Testis (tissue), 5 donors: ENCODE data around the gene C2orf78. TPM values are rescaled to one million over a fixed set of nuclear protein-coding genes. Genes with fewer than 3 reads are reported as not detected.
A peak's percentile ranks its signal among the peaks of the same experiment; 100 is the strongest.
"Not testable (repeated sequence)": the region's sequence is repeated elsewhere in the genome, so short reads cannot be mapped to it uniquely, and the experiment has no call there.

Experiments used
- DNase-seq: peaks from one replicate; pipeline ENCODE4 v3.0.0-alpha.2; 2019
- H3K27ac ChIP-seq, 2 donors: fragments of 200-600 bp; sonication (generic); one replicate each; pipeline ENCODE4 v1.5.1; 2019
- H3K27me3 ChIP-seq: fragments of 200-600 bp; sonication (generic); one replicate; pipeline ENCODE4 v1.5.1; 2019
- H3K36me3 ChIP-seq: fragments of 200-600 bp; sonication (generic); one replicate; pipeline ENCODE4 v1.5.1; 2017; ENCODE audit warnings: low read depth; ENCODE audit errors: missing control alignments
- H3K4me1 ChIP-seq: fragments of 200-600 bp; sonication (generic); one replicate; pipeline ENCODE4 v1.5.1; 2019
- H3K4me3 ChIP-seq, 2 donors: fragments of 200-600 bp; sonication (generic); one replicate each; pipeline ENCODE4 v1.5.1; 2017 to 2019
- H3K9me3 ChIP-seq: fragments of 200-600 bp; sonication (generic); one replicate; pipeline ENCODE4 v1.5.1; 2017
- CTCF ChIP-seq, 3 experiments: fragments of 450-650 bp in 2 of 3; fragments of 200-600 bp in 1 of 3; sonication (generic) in 1 of 3; IDR thresholded peaks; one replicate each; pipeline ENCODE4 v1.5.1; 2016 to 2019; ENCODE audit warnings: antibody characterized with exemption in 3 of 3, mild to moderate bottlenecking in 2 of 3, moderate library complexity in 1 of 3
- POLR2A ChIP-seq: fragments of 450-650 bp; IDR thresholded peaks from one replicate; pipeline ENCODE4 v1.6.1; 2017; ENCODE audit warnings: antibody characterized with exemption, mild to moderate bottlenecking, moderate library complexity
- WGBS, 2 donors: methylation state at CpG; one replicate each; pipeline ENCODE4 v1.1.5; 2018; 5-methylcytosine and 5-hydroxymethylcytosine counted together
- intact Hi-C: fragments of 100-400 bp; cut with DNase I; formaldehyde crosslinking; loops from one replicate; pipeline ENCODE4 v1.15.1; 2023; ENCODE audit warnings: low total_unique reads
- long read RNA-seq, 2 donors: transcript quantifications; one replicate each; lab custom pipeline, GENCODE V29; 2026
- polyA plus RNA-seq: library from polyadenylated mRNA; stranded (reverse); fragments of 350-450 nt; fragmentation: Illumina TruSeq; extraction: RNeasy Lipid Tissue Mini Kit (QIAGEN cat#74804); gene quantifications from one replicate; pipeline ENCODE4 v1.2.3, GENCODE V29; 2014; ENCODE audit warnings: low read depth, low replicate concordance; ENCODE audit not compliant: insufficient read depth
- total RNA-seq, 2 donors: library from RNA; depleted of rRNA; stranded (reverse); fragments of >200 nt; gene quantifications; one replicate each; pipeline ENCODE4 v1.2.3, GENCODE V29; 2016

Gene C2orf78
- 10 to 100 TPM in 1 of 2 donors, 1 to 10 TPM in 1; 3.5 to 18.6 TPM for total RNA-seq
- 11.6 TPM for polyA plus RNA-seq
- long read RNA-seq, donor 1, result 0 reads
- long read RNA-seq, donor 2, result 0 reads

- H3K4me1 ChIP-seq, DNase-seq, H3K9me3 ChIP-seq, H3K27me3 ChIP-seq, H3K36me3 ChIP-seq, H3K4me3 ChIP-seq, H3K27ac ChIP-seq, intact Hi-C loops: not testable (repeated sequence)
- WGBS, 2 donors, result no CpG with 5 or more reads among the region's 3 CpGs
Measured at GRCh38 chr2:73783883-73784282, at the start of gene C2orf78. Gene C2orf78, plus strand, starts transcription at chr2:73784183. Its CDS starts 127 bp downstream, at chr2:73784310.

- no peak for DNase-seq
- H3K4me3 ChIP-seq, result peak overlapping the region; percentile 82 to 90
- no peaks in the 10 kb centered on the region for H3K9me3 ChIP-seq
- H3K27ac ChIP-seq, result peak overlapping the region; percentile 76
- TF ChIP-seq CTCF (IDR thresholded peaks at IDR 0.05), result no peak
- no peak for TF ChIP-seq POLR2A
- H3K4me1 ChIP-seq, result peaks cover 11% of the 10 kb centered on the region
- no peaks in the 10 kb centered on the region for H3K27me3 ChIP-seq
- 3 to 5% methylated on average over 8 of the region's 8 CpGs for WGBS, 2 donors
- intact Hi-C loops, result no loop called here
- H3K36me3 ChIP-seq, result no peaks in the 10 kb centered on the region
Measured at GRCh38 chr2:73736378-73736777, 47.6 kb upstream of the C2orf78 start.

- 0 to 1% methylated on average over 49 of the region's 49 CpGs for WGBS, 2 donors
Measured at GRCh38 chr2:73736855-73737779, 46.9 kb upstream of the C2orf78 start, which contains the start of gene TPRKB. Gene TPRKB, minus strand, starts transcription at chr2:73737345. Its CDS starts 2,776 bp downstream, at chr2:73734569.

GRCh38 chr2:73739101-73739500 lies 44.9 kb upstream of the C2orf78 start:
- 76 to 78% methylated on average over 3 of the region's 3 CpGs for WGBS, 2 donors
- H3K9me3 ChIP-seq, result no peaks in the 10 kb centered on the region
- intact Hi-C loops, result no loop called here

More at GRCh38 chr2:73736855-73737779, 46.9 kb upstream of the C2orf78 start, which contains the start of gene TPRKB:
- Histone ChIP-seq H3K9me3 (no peaks in the 10 kb centered on the region), H3K27me3 (no peaks in the 10 kb centered on the region), H3K27ac (peak within 1 kb of the TSS; percentile 76), H3K36me3 (no peaks in the 10 kb centered on the region), H3K4me3 (peak within 1 kb of the TSS; percentile 82 to 90), H3K4me1 (peaks cover 11% of the 10 kb centered on the region)
- peak; percentile 98 for DNase-seq
- TF ChIP-seq POLR2A (no peak), CTCF (IDR thresholded peaks at IDR 0.05) (no peak)
- intact Hi-C loops, result no loop called here

More at GRCh38 chr2:73739101-73739500, 44.9 kb upstream of the C2orf78 start:
- Histone ChIP-seq H3K27ac (no peak overlapping the region), H3K4me3 (no peak overlapping the region), H3K27me3 (no peaks in the 10 kb centered on the region), H3K36me3 (no peaks in the 10 kb centered on the region), H3K4me1 (peaks cover 11% of the 10 kb centered on the region)
- TF ChIP-seq POLR2A, result no peak
- no peak for TF ChIP-seq CTCF (IDR thresholded peaks at IDR 0.05)
- no peak for DNase-seq
